GM23248 (cell line): ENCODE results near the gene TRIM73. TPM values are rescaled to one million over a fixed set of nuclear protein-coding genes. Genes with fewer than 3 reads are reported as not detected.
"Not testable (repeated sequence)": the region's sequence is repeated elsewhere in the genome, so short reads cannot be mapped to it uniquely, and the experiment has no call there.

Experiments used
- DNase-seq: peaks from one replicate; pipeline ENCODE4 v3.0.0-alpha.2; 2015
- H2AFZ ChIP-seq: fragments of 200-600 bp; sonication (generic); 2 replicates; pipeline ENCODE4 v1.6.1; 2016; ENCODE audit warnings: antibody characterized with exemption
- H3F3A ChIP-seq: fragments of 200-600 bp; sonication (generic); 2 replicates; pipeline ENCODE4 v1.6.1; 2016; ENCODE audit warnings: mild to moderate bottlenecking, antibody characterized with exemption, mixed run types; ENCODE audit not compliant: insufficient read depth
- H3K27ac ChIP-seq: fragments of 200-600 bp; sonication (generic); 2 replicates; pipeline ENCODE4 v1.5.1; 2016; ENCODE audit warnings: mild to moderate bottlenecking
- H3K27me3 ChIP-seq: fragments of 200-600 bp; sonication (generic); replicated peaks from 2 replicates; pipeline ENCODE4 v1.6.1; 2016; ENCODE audit warnings: mild to moderate bottlenecking; ENCODE audit not compliant: insufficient read depth
- H3K36me3 ChIP-seq: fragments of 200-600 bp; sonication (generic); 2 replicates; pipeline ENCODE4 v1.6.1; 2016; ENCODE audit warnings: low read depth, mild to moderate bottlenecking
- H3K4me1 ChIP-seq: fragments of 200-600 bp; sonication (generic); 2 replicates; pipeline ENCODE4 v1.6.1; 2016; ENCODE audit warnings: mild to moderate bottlenecking; ENCODE audit not compliant: insufficient read depth
- H3K4me2 ChIP-seq: fragments of 200-600 bp; sonication (generic); one replicate; pipeline ENCODE4 v1.6.1; 2016; ENCODE audit warnings: mild to moderate bottlenecking; ENCODE audit not compliant: unreplicated experiment
- H3K4me3 ChIP-seq: fragments of 200-600 bp; sonication (generic); 2 replicates; pipeline ENCODE4 v1.5.1; 2016; ENCODE audit warnings: mild to moderate bottlenecking
- H3K79me2 ChIP-seq: fragments of 200-600 bp; sonication (generic); 2 replicates; pipeline ENCODE4 v1.6.1; 2016; ENCODE audit warnings: mild to moderate bottlenecking; ENCODE audit not compliant: insufficient read depth
- H3K9ac ChIP-seq: fragments of 200-600 bp; sonication (generic); 2 replicates; pipeline ENCODE4 v1.6.1; 2016; ENCODE audit warnings: mild to moderate bottlenecking
- H3K9me2 ChIP-seq: fragments of 200-600 bp; sonication (generic); 2 replicates; pipeline ENCODE4 v1.6.1; 2016; ENCODE audit warnings: mixed run types, mild to moderate bottlenecking, moderate library complexity; ENCODE audit not compliant: insufficient read depth
- H3K9me3 ChIP-seq: fragments of 200-600 bp; sonication (generic); one replicate; pipeline ENCODE4 v1.6.1; 2017; ENCODE audit warnings: low read depth
- H4K20me1 ChIP-seq: fragments of 200-600 bp; sonication (generic); 2 replicates; pipeline ENCODE4 v1.6.0; 2016; ENCODE audit not compliant: insufficient read depth
- WGBS, 2 experiments: methylation state at CpG; one replicate each; pipeline ENCODE4 v1.1.6; 2015 to 2017; ENCODE audit warnings: low lambda C conversion rate in 2 of 2, low coverage in 1 of 2; ENCODE audit errors: missing lambda C conversion rate in 2 of 2; 5-methylcytosine and 5-hydroxymethylcytosine counted together
- in situ Hi-C: fragments of 300-500 bp; cut with MboI; formaldehyde crosslinking; loops from 2 replicates; pipeline ENCODE4 v1.15.0; 2020
- polyA plus RNA-seq: library from polyadenylated mRNA; unstranded; fragments of >200 nt; fragmentation: Nextera tagmentation; extraction: Ambion mirVana; gene quantifications from 2 replicates; pipeline ENCODE4 v1.2.1, GENCODE V29; 2016
- small RNA-seq: library from RNA; depleted of rRNA; stranded (forward); fragments of <200 nt; gene quantifications from one replicate; pipeline ENCODE3, GENCODE V24; 2014; ENCODE audit warnings: low read depth, low replicate concordance
- total RNA-seq: library from RNA; depleted of rRNA; stranded (reverse); fragments of >200 nt; shearing (Covaris generic); gene quantifications from 2 replicates; pipeline ENCODE4 v1.2.3, GENCODE V29; 2014; rRNA removed

The TRIM73 gene
- total and polyA plus RNA-seq, 2 experiments from 2014 or later = 0.22 to 0.61 TPM

DNA sequence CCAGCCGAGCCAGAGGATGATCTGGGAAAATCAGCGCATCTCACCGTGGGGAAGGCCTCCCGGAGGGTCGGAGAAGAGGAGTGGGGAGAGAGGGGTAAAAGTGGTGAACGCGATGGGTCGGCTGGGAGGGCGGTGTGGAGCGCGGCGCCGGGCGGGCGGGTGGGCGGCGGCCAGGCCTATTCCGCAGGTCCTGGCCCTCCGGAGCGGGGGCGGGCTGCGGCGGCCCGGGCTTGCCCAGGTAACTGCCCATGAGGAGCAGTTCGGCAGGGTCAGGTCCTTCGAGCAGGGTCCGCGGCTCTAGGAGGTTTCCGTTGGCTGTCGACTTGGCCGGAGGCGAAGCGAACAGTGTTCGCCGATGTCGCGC, 46.7 kb downstream of the TRIM73 start:
- H3K79me2 ChIP-seq = peaks cover 51% of the 10 kb centered on the region
- H2AFZ ChIP-seq, H3K9me2 ChIP-seq, H3F3A ChIP-seq, H3K4me1 ChIP-seq, in situ Hi-C loops, H4K20me1 ChIP-seq, H3K27me3 ChIP-seq, H3K9me3 ChIP-seq: not testable (repeated sequence)
- peak overlapping the region; percentile 67 for H3K4me3 ChIP-seq
- DNase-seq = peak; percentile 11
- peak overlapping the region; percentile 54 for H3K4me2 ChIP-seq
- peaks cover 28% of the 10 kb centered on the region for H3K36me3 ChIP-seq
- H3K27ac ChIP-seq = peak overlapping the region; percentile 79
- peak overlapping the region; percentile 93 for H3K9ac ChIP-seq
- WGBS, 2 experiments = 0% methylated on average over 5 of the region's 37 CpGs

DNA sequence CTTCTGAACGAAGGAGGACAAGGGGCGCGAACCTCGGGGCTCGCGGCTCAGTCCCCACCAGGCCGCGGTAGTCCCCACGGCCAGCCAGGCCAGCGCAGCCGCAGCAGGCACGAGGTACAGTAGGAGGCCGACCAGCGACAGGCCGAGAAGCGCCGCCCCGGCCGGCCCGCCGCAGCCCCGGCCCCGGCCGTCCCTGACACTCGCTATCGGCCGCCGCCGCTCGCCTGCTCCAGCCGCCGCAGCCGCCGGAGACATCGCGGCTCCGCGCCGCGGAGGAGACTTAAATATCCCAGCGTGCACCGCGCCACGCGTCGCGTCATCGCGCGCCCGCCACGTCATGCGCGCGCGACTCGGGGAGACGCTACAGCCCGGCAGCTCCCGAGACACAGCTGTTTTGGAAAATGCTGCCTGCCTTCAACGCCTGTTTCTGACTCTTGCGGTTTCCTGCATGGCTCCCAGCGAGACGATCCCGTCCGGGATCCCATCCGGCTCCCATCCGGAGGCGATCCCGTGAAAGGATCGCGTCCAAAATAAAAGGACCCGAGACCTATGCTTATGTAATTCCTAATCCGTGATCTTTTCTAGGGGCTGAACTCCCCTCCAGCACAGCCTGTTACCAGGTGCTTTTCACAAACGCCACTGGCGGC, 47.2 kb downstream of the TRIM73 start:
- in situ Hi-C loops, H4K20me1 ChIP-seq, H3F3A ChIP-seq, H3K9me3 ChIP-seq, H3K4me1 ChIP-seq, H3K9me2 ChIP-seq, H3K27me3 ChIP-seq: not testable (repeated sequence)
- DNase-seq = peak; percentile 40
- peak overlapping the region; percentile 84 for H3K4me3 ChIP-seq
- peak overlapping the region; percentile 93 for H3K9ac ChIP-seq
- H3K79me2 ChIP-seq = peaks cover 49% of the 10 kb centered on the region
- WGBS, 2 experiments = 0 to 1% methylated on average over 15 of the region's 76 CpGs
- H3K4me2 ChIP-seq = peak overlapping the region; percentile 93
- H3K27ac ChIP-seq = peak overlapping the region; percentile 79
- peak overlapping the region; percentile 79 for H2AFZ ChIP-seq
- peaks cover 25% of the 10 kb centered on the region for H3K36me3 ChIP-seq

DNA sequence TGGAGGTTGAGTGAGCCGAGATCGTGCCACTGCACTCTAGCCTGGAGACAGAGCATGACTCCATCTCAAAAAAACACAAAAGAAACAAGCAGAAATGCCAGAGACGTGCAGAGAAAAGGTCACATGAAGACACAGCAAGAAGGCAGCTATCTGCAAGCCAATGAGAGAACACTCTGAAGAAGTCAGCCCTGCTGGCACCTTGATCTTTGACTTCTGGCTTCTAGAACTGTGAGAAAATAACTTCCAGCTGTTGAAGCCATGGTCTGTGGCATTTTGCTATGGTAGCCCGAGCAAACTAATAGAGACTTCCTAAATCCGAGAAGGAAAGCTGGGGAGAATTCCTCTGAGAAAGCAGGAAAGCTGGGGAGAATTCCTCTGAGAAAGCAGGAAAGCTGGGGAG, 54.5 kb downstream of the TRIM73 start:
- H3K9me3 ChIP-seq, H3K27ac ChIP-seq, H3K4me1 ChIP-seq, H3K4me3 ChIP-seq, DNase-seq, H3K36me3 ChIP-seq, H3K27me3 ChIP-seq, H3K4me2 ChIP-seq, H3K9me2 ChIP-seq, in situ Hi-C loops, H3K9ac ChIP-seq, H4K20me1 ChIP-seq, H3F3A ChIP-seq, H2AFZ ChIP-seq: not testable (repeated sequence)
- peaks cover 16% of the 10 kb centered on the region for H3K79me2 ChIP-seq
- WGBS, 2 experiments = 40 to 95% methylated on average over 1 to 2 of the region's 5 CpGs

DNA sequence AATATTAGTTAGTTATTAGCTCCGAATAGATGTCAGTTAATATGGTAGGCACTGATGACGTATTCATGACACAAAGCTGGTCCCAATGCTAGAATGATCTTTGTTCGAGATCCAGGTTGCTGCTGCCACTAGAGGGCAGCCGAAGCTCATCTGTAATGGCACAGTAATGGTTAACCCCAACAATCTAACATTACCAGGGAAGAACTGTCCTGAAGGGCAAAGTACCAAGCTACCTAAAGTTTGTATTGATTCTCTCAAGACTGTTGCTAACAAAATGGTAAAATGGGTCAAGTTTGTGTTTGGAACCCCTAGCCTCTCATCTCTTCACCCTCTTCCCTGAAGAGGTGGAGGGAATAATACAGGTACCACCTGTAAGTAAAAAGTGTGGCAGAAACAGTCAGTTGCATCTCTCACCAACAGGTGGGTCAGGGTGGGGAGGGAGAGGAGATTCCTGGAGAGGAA, 57.1 kb downstream of the TRIM73 start:
- H3K27me3 ChIP-seq, H3K36me3 ChIP-seq, H3K4me3 ChIP-seq, H3F3A ChIP-seq, H4K20me1 ChIP-seq, H3K27ac ChIP-seq, H3K4me2 ChIP-seq, H3K9me2 ChIP-seq, H3K9ac ChIP-seq, H3K9me3 ChIP-seq, H2AFZ ChIP-seq, H3K4me1 ChIP-seq, in situ Hi-C loops: not testable (repeated sequence)
- peak; percentile 11 for DNase-seq
- WGBS, 2 experiments = 30 to 34% methylated on average over 3 to 4 of the region's 4 CpGs
- peaks cover 15% of the 10 kb centered on the region for H3K79me2 ChIP-seq

Small RNA genes within 50 kb of the gene (small RNA-seq; reads per million reads assigned to genes)
- gene RF00019 = not detected

Other genes with a start within 250 kb of the TRIM73 start
- 8.6 and 14.9 TPM in 2 replicates for gene POM121C, start 90.7 kb downstream of the TRIM73 start, total RNA-seq
- 22.8 and 27.7 TPM in 2 replicates for gene POM121C, start 90.7 kb downstream of the TRIM73 start, polyA plus RNA-seq
- gene SPDYE5, start 96.7 kb downstream of the TRIM73 start, total RNA-seq = not detected in 2 replicates
- 0.38 and 0.74 TPM in 2 replicates for gene SPDYE5, start 96.7 kb downstream of the TRIM73 start, polyA plus RNA-seq